Fibroblast of lung (primary cell): ENCODE measurements around the gene ARFGAP1. TPM values are rescaled to one million over a fixed set of nuclear protein-coding genes. Genes with fewer than 3 reads are reported as not detected.

Source experiments
- DNase-seq, 2 donors: peaks; one replicate each; pipeline versions ENCODE4 v3.0.0 to v3.0.0-alpha.2; 2010; ENCODE audit warnings: low read depth in 2 of 2
- H2AFZ ChIP-seq: 2 replicates; pipeline ENCODE4 v1.5.1; 2012; ENCODE audit warnings: low read length, control low read depth, inconsistent platforms
- H3K27ac ChIP-seq: 2 replicates; pipeline ENCODE4 v1.5.1; 2011; ENCODE audit warnings: low read length, control low read depth; ENCODE audit not compliant: insufficient read depth
- H3K27me3 ChIP-seq: 2 replicates; pipeline ENCODE4 v1.5.1; 2011; ENCODE audit warnings: mild to moderate bottlenecking, low read length; ENCODE audit not compliant: control insufficient read depth, insufficient read depth
- H3K36me3 ChIP-seq: 2 replicates; pipeline ENCODE4 v1.5.1; 2011; ENCODE audit warnings: low read length; ENCODE audit not compliant: control insufficient read depth, insufficient read depth
- H3K4me1 ChIP-seq: 2 replicates; pipeline ENCODE4 v1.5.1; 2011; ENCODE audit warnings: low read length; ENCODE audit not compliant: control insufficient read depth, insufficient read depth; ENCODE audit errors: extremely low read depth
- H3K4me2 ChIP-seq: 2 replicates; pipeline ENCODE4 v1.5.1; 2011; ENCODE audit warnings: low read length, control low read depth; ENCODE audit not compliant: insufficient read depth; ENCODE audit errors: extremely low read depth
- H3K4me3 ChIP-seq, 4 experiments: fragments of 200-600 bp in 1 of 4; sonication (generic) in 1 of 4; replicated peaks in 1 of 4; 2 replicates each; pipeline ENCODE4 v1.5.1; 2011 to 2016; ENCODE audit warnings: low read length in 4 of 4, low read depth in 3 of 4, mild to moderate bottlenecking in 3 of 4, control low read depth in 2 of 4, inconsistent platforms in 1 of 4, mixed read lengths in 1 of 4; ENCODE audit not compliant: insufficient read depth in 1 of 4; ENCODE audit errors: control extremely low read depth in 1 of 4
- H3K79me2 ChIP-seq: 2 replicates; pipeline ENCODE4 v1.5.1; 2012; ENCODE audit warnings: mild to moderate bottlenecking, low read length, inconsistent platforms; ENCODE audit not compliant: control insufficient read depth, insufficient read depth
- H3K9ac ChIP-seq: 2 replicates; pipeline ENCODE4 v1.5.1; 2011; ENCODE audit warnings: mild to moderate bottlenecking, low read length, control low read depth; ENCODE audit not compliant: insufficient read depth
- H3K9me3 ChIP-seq: 2 replicates; pipeline ENCODE4 v1.5.1; 2012; ENCODE audit warnings: low read depth, low read length; ENCODE audit not compliant: control insufficient read depth, insufficient read depth
- H4K20me1 ChIP-seq: 2 replicates; pipeline ENCODE4 v1.5.1; 2011; ENCODE audit warnings: low read length; ENCODE audit not compliant: control insufficient read depth, insufficient read depth; ENCODE audit errors: extremely low read depth
- CTCF ChIP-seq, 2 donors: IDR thresholded peaks in 1 of 2; conservative IDR thresholded peaks in 1 of 2; 1 replicate in 1 of 2; 2 replicates in 1 of 2; pipeline ENCODE4 v1.5.1; 2011 to 2012; ENCODE audit warnings: low read length in 2 of 2, control low read depth in 1 of 2, inconsistent platforms in 1 of 2, low read depth in 1 of 2, mild to moderate bottlenecking in 1 of 2
- EZH2 ChIP-seq: IDR thresholded peaks from 2 replicates; pipeline ENCODE4 v1.5.1; 2012; ENCODE audit warnings: low read length, control low read depth, mild to moderate bottlenecking; ENCODE audit errors: missing control alignments
- polyA plus RNA-seq, 2 donors: library from polyadenylated mRNA; depleted of rRNA in 1 of 2; stranded (reverse) in 1 of 2; unstranded in 1 of 2; fragments of >200 nt; gene quantifications; 2 replicates each; pipeline ENCODE4 v1.2.1, GENCODE V29; 2011 to 2012; ENCODE audit warnings: missing spikeins in 1 of 2
- total RNA-seq: library from RNA; depleted of rRNA; stranded (reverse); fragments of >200 nt; gene quantifications from 2 replicates; pipeline ENCODE4 v1.2.1, GENCODE V29; 2014

Gene ARFGAP1
- total and polyA plus RNA-seq, 2 donors (not counting 1 experiment from before 2014, with no cell fraction given): 37.6 to 42.9 TPM

GRCh38 chr20:63286781-63287696, 14.4 kb downstream of the ARFGAP1 start:
- H3K9ac ChIP-seq: no peak overlapping the region
- H2AFZ ChIP-seq: no peak overlapping the region
- no peak overlapping the region for H3K4me2 ChIP-seq
- H3K36me3 ChIP-seq: peaks cover 31% of the 10 kb centered on the region
- H4K20me1 ChIP-seq: no peaks in the 10 kb centered on the region
- TF ChIP-seq CTCF (conservative IDR thresholded peaks at IDR 0.05 in 1 of 2, IDR thresholded peaks at IDR 0.05 in 1 of 2; ENCODE audit: low read depth in 1 of 2, low read length in 2 of 2): no peak
- no peak for TF ChIP-seq EZH2
- no peaks in the 10 kb centered on the region for H3K27me3 ChIP-seq
- no peaks in the 10 kb centered on the region for H3K79me2 ChIP-seq
- DNase-seq: peak in 1 of 2 donors; percentile 7
- H3K4me1 ChIP-seq: no peaks in the 10 kb centered on the region
- H3K4me3 ChIP-seq: no peak overlapping the region
- H3K9me3 ChIP-seq: no peaks in the 10 kb centered on the region
- H3K27ac ChIP-seq: no peak overlapping the region

GRCh38 chr20:63287697-63288580, 15.3 kb downstream of the ARFGAP1 start:
- TF ChIP-seq CTCF (conservative IDR thresholded peaks at IDR 0.05 in 1 of 2, IDR thresholded peaks at IDR 0.05 in 1 of 2; ENCODE audit: low read depth in 1 of 2, low read length in 2 of 2) (no peak), EZH2 (no peak)
- H3K36me3 ChIP-seq: peaks cover 26% of the 10 kb centered on the region
- no peaks in the 10 kb centered on the region for H3K4me1 ChIP-seq
- H3K9ac ChIP-seq: no peak overlapping the region
- no peaks in the 10 kb centered on the region for H4K20me1 ChIP-seq
- no peak for DNase-seq
- no peaks in the 10 kb centered on the region for H3K27me3 ChIP-seq
- H3K4me3 ChIP-seq: no peak overlapping the region
- no peaks in the 10 kb centered on the region for H3K9me3 ChIP-seq
- no peak overlapping the region for H3K4me2 ChIP-seq
- no peaks in the 10 kb centered on the region for H3K79me2 ChIP-seq
- H3K27ac ChIP-seq: no peak overlapping the region
- H2AFZ ChIP-seq: no peak overlapping the region
